ENCODE results near the gene CRTC1.

- TF ChIP-seq CTCF (IDR thresholded peaks at IDR 0.05) (no peak), POLR2A (IDR thresholded peaks at IDR 0.05) (no peak)
These were observed 25.1 kb upstream of the CRTC1 start for GRCh38 chr19:18658366-18658855.
